GM21526 (cell line): ENCODE data around the gene SLC7A8.

Source experiments
- ATAC-seq: cut with Tn5 transposase; IDR thresholded peaks from one replicate; pipeline ENCODE4 v1.9.1; 2021; ENCODE audit warnings: moderate library complexity; ENCODE audit not compliant: unreplicated experiment, low FRiP score

Gene SLC7A8

DNA sequence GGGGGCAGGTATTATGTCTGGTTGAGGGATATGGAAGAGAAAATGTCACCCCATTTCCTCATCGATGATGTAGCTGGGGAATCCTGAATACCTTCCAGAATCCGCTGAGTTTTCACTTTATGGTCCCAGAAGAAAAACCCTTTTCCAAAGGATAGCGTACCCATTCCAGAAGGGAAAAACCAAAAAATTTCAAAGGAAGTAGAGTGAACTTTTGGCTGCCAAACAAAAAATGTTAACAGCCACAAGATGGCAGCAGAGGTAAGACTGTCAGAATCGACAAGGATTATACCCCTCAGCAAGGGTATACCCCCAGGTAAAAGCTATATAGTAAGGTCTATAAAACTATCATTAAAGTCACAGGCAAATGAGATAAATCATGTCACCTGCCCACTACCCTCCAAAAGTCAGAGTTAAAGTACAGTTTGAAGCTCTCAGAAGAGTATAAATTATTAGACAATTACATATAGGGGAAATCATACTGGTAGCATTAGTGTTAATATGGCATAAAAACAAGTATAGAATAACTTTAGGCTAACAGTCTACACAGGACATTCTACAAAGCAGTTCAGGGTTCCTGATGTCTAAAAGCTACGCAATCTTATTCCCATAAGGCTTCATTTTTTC is 106.6 kb downstream of the SLC7A8 start:
- ATAC-seq, result no peak
